ENCODE data around the gene THSD7A. TPM values are rescaled to one million over a fixed set of nuclear protein-coding genes. Genes with fewer than 3 reads are reported as not detected.

Gene THSD7A
- total and polyA plus RNA-seq, 2 of the 8 experiments (the other 6 are each of a cell fraction or from before 2014, with no cell fraction given): 0.44 to 1.2 TPM

DNA sequence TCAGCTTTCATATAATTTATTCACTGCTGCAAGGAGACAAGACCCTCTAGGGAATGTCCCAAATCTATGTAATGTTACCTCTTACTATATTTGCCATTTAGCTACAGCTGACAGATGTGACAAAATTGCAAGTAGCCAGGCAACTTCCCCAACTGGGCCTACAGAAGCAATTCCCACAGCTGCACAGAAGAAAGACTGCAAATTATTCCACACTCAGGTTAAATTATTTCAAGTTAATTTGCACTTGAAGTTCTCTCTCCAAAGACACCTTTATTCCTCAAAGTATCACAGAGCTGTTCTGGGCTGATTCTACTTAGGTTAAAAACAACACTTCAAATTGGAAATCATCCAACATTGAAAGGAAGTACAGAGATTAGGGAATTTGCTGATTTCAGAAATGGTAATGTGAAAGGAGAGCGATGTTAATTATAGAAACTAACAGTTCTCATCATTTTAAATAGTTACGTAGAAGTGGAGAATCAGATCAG lies 133.6 kb downstream of the THSD7A start:
- Histone ChIP-seq H3K4me3 (ENCODE audit: extremely low read depth in 1 of 4, insufficient read depth in 2 of 4, low read depth in 3 of 4, low read length in 4 of 4) (no peak overlapping the region), H3K23ac (ENCODE audit: insufficient read length) (no peak overlapping the region), H3K18ac (ENCODE audit: extremely low read depth, low read length) (no peak overlapping the region), H4K20me1 (replicated peaks in 1 of 2; ENCODE audit: control insufficient read depth in 1 of 2, insufficient read depth in 2 of 2, low read length in 2 of 2) (no peaks in the 10 kb centered on the region), H3K4me1 (replicated peaks in 1 of 4; ENCODE audit: control insufficient read depth in 3 of 4, insufficient read depth in 4 of 4, low read length in 3 of 4) (peaks cover 0 to 6% (median 2%) of the 10 kb centered on the region in 4 experiments; a peak in 2 of 7 replicates), H2BK5ac (ENCODE audit: low read depth, low read length) (no peak overlapping the region), H3K56ac (replicated peaks; ENCODE audit: insufficient read length, low read depth, low read length) (no peak overlapping the region), H4K91ac (replicated peaks; ENCODE audit: insufficient read length, low read length) (no peak overlapping the region), H4K8ac (ENCODE audit: extremely low read depth, insufficient read depth, low read length) (no peak overlapping the region), H3K27ac (ENCODE audit: low read depth, low read length) (no peak overlapping the region), H3K9me3 (ENCODE audit: insufficient read depth in 2 of 2, low read depth in 1 of 2, low read length in 1 of 2) (no peaks in the 10 kb centered on the region), H2BK120ac (replicated peaks; ENCODE audit: low read depth, low read length) (no peak overlapping the region), H3K36me3 (ENCODE audit: control insufficient read depth in 2 of 4, insufficient read depth in 4 of 4, low read length in 3 of 4) (no peaks in the 10 kb centered on the region), H3K9ac (replicated peaks in 1 of 4; ENCODE audit: extremely low read depth in 1 of 4, low read depth in 3 of 4, low read length in 3 of 4) (no peak overlapping the region), H2BK15ac (ENCODE audit: low read length) (no peak overlapping the region), H3K79me1 (ENCODE audit: low read depth, low read length) (no peaks in the 10 kb centered on the region), H2BK12ac (ENCODE audit: low read depth, low read length) (no peak overlapping the region), H3K4me2 (ENCODE audit: insufficient read depth in 1 of 2, low read depth in 2 of 2, low read length in 2 of 2) (no peak overlapping the region), H4K5ac (ENCODE audit: insufficient read length, low read depth, low read length) (no peak overlapping the region), H3K79me2 (ENCODE audit: control insufficient read depth in 1 of 2, insufficient read depth in 2 of 2, low read length in 2 of 2) (no peaks in the 10 kb centered on the region), H3K27me3 (replicated peaks in 1 of 4; ENCODE audit: control insufficient read depth in 3 of 4, extremely low read depth in 1 of 4, insufficient read depth in 3 of 4, low read length in 3 of 4) (no peaks in the 10 kb centered on the region), H2AFZ (ENCODE audit: low read length) (no peak overlapping the region), H3K23me2 (ENCODE audit: low read depth, low read length) (no peaks in the 10 kb centered on the region), H2AK5ac (ENCODE audit: low read depth, low read length) (no peak overlapping the region), H3K14ac (ENCODE audit: insufficient read length) (no peak overlapping the region), H2BK20ac (ENCODE audit: low read length) (no peak overlapping the region), H3K4ac (replicated peaks; ENCODE audit: insufficient read length, low read depth, low read length) (no peak overlapping the region)
- 95% methylated on average over 2 of the region's 2 CpGs; no CpG with 5 or more reads in 1 of the 2 experiments for WGBS, 2 experiments (ENCODE audit: extremely low coverage in 1 of 2, insufficient coverage in 1 of 2, insufficient read length in 1 of 2, insufficient replicate concordance in 2 of 2, low coverage in 1 of 2, low lambda C conversion rate in 2 of 2, missing lambda C conversion rate in 1 of 2)
- DNase-seq (ENCODE audit: low read depth in 1 of 2, low spot score in 2 of 2): no peak
- FAIRE-seq: no peak
- ChIA-PET CTCF (ENCODE audit: partially characterized antibody) (interaction anchor here (0.7 to 1.4 kb wide), 3 partner anchors 10 to 25 kb away, joined by 3 to 7 read pairs (median 3); no protein-coding TSS in a partner anchor), POLR2A (ENCODE audit: partially characterized antibody) (no interaction called here)
- TF ChIP-seq RXRA (IDR thresholded peaks at IDR 0.05; ENCODE audit: insufficient read depth, low read depth, low read length): no peak

Data from H1 (cell line).